HG02759 (cell line): Measurements from ENCODE around the gene FUT8.

ENCODE experiments used
- ATAC-seq: cut with Tn5 transposase; IDR thresholded peaks from one replicate; pipeline ENCODE4 v1.9.1; 2021; ENCODE audit warnings: mild to moderate bottlenecking, moderate library complexity; ENCODE audit not compliant: unreplicated experiment

Gene FUT8

DNA sequence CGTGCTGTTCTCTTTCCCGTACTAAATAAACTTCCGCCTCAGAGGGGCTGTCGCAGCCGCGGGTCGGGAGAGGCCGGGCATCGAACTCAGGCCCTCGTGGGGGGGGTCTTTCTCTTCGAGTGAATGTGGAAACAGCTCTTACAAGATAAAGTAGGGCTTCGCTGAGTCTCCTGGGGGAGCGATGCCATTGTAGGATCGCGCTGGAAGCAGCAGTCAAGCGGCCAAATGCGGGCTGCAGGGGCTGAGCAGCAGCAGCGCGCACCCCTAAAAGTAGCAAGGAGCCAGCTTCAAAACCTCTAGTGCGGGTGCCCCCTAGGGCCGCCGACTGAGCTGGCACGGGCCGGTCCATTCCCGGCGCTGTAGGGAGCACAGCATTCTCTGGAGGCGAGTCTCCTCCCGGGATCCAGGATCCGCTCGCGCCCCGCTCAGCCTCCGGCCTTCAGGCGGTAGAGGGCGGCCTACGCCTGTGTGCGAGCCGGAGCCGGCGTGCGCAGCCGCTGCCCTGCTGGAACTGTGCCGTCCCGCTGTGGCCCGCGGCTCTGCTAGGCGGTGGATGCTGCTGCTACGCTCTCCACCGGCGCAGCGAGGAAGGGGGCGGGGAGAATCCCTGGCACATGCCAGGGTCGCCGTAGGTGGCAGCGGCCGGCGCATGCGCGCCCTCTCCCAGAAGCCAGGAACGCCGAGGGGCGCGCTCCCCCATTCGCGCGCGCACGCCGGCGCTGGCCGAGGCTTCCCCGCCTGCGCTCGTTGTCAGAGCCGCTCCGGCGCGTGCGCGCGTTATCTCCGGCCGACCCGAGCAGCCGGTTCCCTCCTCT is at the start of gene FUT8:
TSS of gene FUT8 (plus strand) at position 699 of the 815 bp plus-strand sequence. CDS start 148,834 bp downstream, outside the sequence.
- ATAC-seq = peak; percentile 82

DNA sequence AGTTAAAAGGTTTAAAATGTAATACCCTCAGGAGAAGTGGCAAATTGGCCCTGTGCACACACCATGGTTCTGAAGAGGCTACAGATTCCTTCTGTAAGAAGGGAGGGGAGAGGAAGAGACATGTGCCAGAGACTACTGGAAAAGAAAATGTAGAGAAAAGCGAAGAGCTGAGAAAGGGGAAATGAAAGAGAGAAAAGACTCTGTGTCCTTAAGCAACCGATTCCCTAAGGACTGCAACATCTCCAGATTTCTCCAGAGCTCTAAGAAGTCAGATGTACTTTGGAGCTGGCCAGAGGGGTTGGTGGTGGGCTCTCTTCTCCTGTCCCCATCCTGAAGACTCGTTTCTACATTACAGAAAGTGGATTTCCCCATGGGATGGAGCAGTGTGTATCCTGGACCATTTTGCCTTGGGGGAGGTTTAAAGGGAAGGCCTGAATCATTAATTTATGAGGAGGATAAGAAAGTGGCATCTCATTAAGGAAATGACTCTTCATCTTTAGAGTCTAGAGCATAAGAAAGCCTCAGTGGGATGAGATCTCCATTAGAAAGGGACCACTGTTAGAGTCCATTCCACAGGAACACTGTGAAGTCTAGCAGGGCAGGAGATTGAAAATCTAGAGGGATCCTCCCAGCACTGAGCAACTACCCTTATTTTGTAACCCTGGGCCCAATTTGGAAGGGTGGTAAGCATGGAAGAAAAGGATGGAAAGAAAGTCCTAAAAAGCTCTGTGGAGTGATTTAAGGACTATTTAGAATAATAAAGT is 45.5 kb upstream of the FUT8 start:
- no peak for ATAC-seq

- no peak for ATAC-seq
Measured at GRCh38 chr14:65369560-65369959, 43.0 kb upstream of the FUT8 start.

DNA sequence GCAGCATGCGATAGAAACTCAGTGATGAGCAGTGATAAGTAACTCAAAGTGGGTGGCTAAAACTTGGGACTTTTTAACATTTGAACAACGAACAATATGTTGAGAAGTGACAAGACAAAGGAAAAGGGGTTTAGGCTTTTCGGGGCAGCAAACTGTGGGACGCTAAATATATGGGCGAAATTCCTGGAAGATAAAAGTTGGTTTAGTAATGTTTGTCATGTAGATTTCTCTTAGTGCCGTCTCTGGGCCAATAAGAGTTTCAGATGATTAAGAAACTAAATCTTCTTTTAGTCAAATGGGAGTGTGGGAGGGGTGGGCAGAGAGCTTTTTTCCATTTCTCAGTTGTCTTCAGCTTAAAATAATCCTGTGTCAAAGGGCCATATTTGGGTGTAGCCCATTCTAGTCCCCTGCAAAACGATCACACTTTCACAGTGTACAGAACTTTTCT is 41.7 kb upstream of the FUT8 start:
- ATAC-seq = no peak

GRCh38 chr14:65371784-65372183 is 40.7 kb upstream of the FUT8 start:
- ATAC-seq = no peak

DNA sequence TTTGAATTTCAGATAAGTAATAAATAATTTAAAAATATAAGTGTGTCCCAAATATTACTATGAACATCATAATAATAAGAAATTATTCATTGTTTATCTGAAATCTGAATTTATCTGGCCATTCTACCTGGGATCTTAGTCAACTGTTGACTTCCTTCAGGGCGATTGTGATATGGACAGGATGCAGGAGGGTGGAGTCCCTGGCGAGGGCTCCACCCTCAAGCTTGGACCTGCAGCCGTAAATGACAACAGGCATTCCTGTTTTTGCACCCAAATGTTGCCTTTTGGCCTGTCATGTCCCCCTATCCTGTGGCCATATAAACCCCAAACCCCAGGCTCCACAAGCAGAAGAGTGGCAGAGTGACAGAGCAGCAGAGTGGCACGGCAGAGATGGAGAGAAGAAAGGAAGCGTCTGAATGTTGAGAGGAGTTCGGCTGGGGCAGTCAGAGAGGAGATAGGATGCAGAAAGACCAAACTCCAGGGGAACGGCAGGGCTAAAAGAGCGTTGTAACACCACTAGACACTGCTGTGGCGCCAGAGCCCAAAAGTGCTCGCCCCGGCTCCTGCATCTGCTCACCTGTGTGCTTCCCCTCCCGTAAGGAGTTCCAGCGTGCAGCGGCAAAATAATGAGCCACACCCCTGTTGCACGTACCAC is 39.4 kb upstream of the FUT8 start:
- no peak for ATAC-seq

- no peak for ATAC-seq
Measured at GRCh38 chr14:65373671-65374039, 38.9 kb upstream of the FUT8 start.

- no peak for ATAC-seq
Measured at GRCh38 chr14:65377576-65377975, 35.0 kb upstream of the FUT8 start.

DNA sequence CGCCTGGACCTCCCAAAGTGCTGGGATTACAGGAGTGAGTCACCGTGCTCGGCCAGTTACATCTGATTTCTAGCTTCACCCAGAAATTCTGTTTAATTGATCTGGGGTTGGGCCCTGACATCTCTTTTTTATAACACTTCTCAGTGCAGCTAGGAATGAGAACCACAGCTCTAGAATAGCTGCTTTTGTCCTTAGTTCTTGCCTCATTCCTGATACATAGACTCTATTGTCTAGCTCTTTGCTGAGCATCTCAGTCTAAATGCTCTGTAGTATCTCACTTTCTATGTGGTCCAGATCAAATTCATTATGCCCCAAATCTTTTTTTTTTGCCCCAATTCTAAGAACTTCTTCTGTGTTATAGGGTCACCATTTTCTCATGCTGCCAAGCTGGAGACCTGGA is 29.9 kb upstream of the FUT8 start:
- no peak for ATAC-seq

DNA sequence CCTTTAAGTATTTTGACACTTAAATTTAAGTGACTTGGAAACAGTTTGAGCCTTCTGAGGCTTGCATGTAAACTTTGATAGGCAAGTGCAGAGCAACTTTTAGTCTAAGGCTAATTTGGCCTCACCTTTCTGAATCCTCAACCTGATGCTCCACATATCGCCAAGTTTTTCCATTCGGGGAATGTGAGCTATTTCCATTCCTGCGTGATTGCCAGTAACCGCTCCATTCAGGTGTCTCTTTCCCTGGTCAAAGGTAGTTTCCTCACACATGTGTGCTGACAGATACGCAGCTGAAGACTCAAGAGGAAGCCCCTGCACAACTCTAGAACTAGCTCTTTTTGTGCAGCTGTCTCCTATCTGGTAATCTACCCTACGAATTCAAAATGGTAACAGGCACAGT is 25.4 kb upstream of the FUT8 start:
- ATAC-seq = no peak

DNA sequence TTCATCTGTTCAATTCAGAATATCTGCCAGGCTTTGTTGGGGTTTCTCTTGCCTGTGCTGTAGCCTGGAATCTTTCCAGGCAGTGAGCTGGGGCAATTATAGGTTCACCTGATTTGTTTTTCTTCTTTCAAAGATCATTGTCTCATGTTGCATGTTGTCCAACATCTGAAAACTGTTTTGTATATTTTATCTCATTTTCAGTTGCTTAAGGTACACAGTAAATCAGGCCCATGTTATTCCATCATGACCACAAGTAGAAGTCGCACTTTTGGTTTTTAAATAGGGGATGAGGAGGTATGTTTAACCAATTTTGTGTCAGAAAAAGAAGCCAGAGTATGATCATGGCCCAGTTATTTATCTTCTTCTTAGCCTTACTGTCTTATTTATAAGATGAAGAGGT is 24.9 kb upstream of the FUT8 start:
- no peak for ATAC-seq

GRCh38 chr14:65392296-65392695 is 20.2 kb upstream of the FUT8 start:
- no peak for ATAC-seq

- ATAC-seq = no peak
Measured at GRCh38 chr14:65396082-65396910, 16.2 kb upstream of the FUT8 start.

- ATAC-seq = no peak
Measured at GRCh38 chr14:65403231-65403630, 9.3 kb upstream of the FUT8 start.

- no peak for ATAC-seq
Measured at GRCh38 chr14:65408113-65408512, 4.4 kb upstream of the FUT8 start.

DNA sequence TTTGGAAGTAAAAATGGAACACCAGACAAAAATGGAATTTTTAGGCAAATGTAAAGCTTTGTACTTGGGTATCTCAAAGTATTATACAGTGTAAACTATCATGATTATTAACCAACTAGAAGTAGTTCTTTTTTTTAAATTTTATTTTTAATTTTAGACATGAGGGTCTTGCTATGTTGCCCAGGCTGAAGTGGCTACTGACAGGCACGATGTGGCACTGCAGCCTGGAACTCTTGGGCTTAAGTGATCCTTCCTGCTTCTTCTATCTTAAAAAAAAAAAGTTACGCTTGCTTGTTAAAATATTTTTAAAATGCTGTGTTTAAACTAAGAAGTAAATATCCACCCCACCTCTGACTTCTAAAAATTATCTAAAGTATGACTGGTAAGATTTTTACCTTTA is 1.9 kb upstream of the FUT8 start:
- no peak for ATAC-seq

- peak; percentile 52 for ATAC-seq
Measured at GRCh38 chr14:65411656-65412031, 886 bp upstream of the FUT8 start.

- peak; percentile 46 for ATAC-seq
Measured at GRCh38 chr14:65412856-65413738, 567 bp downstream of the FUT8 start.

GRCh38 chr14:65413739-65414045 is 1.2 kb downstream of the FUT8 start:
- no peak for ATAC-seq

DNA sequence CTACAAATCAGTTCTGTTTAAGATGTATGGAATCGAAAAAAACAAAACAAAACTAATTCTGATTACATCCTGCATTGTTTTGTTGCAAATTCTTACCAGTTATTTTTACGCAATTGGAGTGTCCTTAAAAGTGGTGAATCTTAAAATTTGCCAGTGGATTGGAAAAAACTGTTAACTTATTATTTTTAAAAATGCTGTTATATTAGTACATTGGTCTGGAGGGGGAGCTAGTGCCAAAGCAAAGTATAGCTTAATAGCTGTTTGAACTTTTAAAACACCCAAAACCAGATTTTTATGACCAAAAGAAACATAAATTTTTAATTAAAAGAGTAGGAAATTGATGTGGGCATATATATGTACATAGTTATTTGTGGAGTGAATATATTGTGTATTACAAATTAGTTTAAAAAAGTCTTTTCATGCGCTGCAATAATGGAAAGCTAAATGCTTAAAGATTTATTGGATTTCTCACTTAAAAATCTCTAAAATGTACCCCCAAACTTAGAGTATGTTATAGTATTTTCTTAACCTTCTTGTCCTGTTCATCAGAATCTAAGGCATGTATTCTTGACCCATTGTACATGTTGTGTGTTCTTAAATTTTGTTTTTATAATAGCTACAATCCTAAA is 2.5 kb downstream of the FUT8 start:
- no peak for ATAC-seq
